Posterior vena cava (tissue), 2 donors: ENCODE measurements around the gene TLR6. TPM values are rescaled to one million over a fixed set of nuclear protein-coding genes. Genes with fewer than 3 reads are reported as not detected.

ENCODE experiments used
- DNase-seq: peaks from one replicate; pipeline ENCODE4 v3.0.0-alpha.2; 2020; ENCODE audit warnings: low spot score
- intact Hi-C, 2 donors: fragments of 100-400 bp; cut with DNase I; formaldehyde crosslinking; loops; one replicate each; pipeline versions ENCODE4 v1.14.1 to v1.14.2; 2022 to 2023
- long read RNA-seq, 2 donors: library from polyadenylated mRNA; unstranded; transcript quantifications; one replicate each; pipeline ENCODE4 v2.0.0, GENCODE V29; 2020 to 2021
- total RNA-seq, 2 donors: library from RNA; stranded (reverse); fragmentation: NEBNext Ultra II Directional; extraction: Animal tissue kit (Norgen Biotek cat#: 25700); gene quantifications; one replicate each; pipeline ENCODE4 v1.2.1, GENCODE V29; 2021
- donor health status: DM: yes; HTN: yes; CAD: no.
- donor health status: DM: yes; HTN: yes; CAD: no.

TLR6 gene
- total RNA-seq: 1 to 10 TPM; 4.9 to 6.0 TPM
- long read RNA-seq, donor 1, partial matches to known transcripts: 0 of 1 reads
- long read RNA-seq, donor 1, other reads (novel, unspliced or antisense): 1 of 1 reads
- long read RNA-seq, donor 2, partial matches to known transcripts: 0 of 1 reads
- long read RNA-seq, donor 2, other reads (novel, unspliced or antisense): 1 of 1 reads

GRCh38 chr4:38856524-38857337 is at the start of gene TLR6:
Gene TLR6, minus strand, starts transcription at chr4:38856817. Its CDS starts 27,344 bp downstream, at chr4:38829473.
- intact Hi-C loops: no loop called here

GRCh38 chr4:38905652-38906385 is 49.2 kb upstream of the TLR6 start:
- intact Hi-C loops: loop anchor here in 1 of 2 donors (10.0 kb wide), 1 partner anchor 229 kb away; no protein-coding TSS in a partner anchor
- DNase-seq: no peak

More at GRCh38 chr4:38856524-38857337, at the start of gene TLR6:
- no peak for DNase-seq

GRCh38 chr4:38904682-38905081 is 48.1 kb upstream of the TLR6 start:
- intact Hi-C loops: loop anchor here in 1 of 2 donors (10.0 kb wide), 1 partner anchor 230 kb away; no protein-coding TSS in a partner anchor
- no peak for DNase-seq

- intact Hi-C loops: loop anchor here in 1 of 2 donors (10.0 kb wide), 1 partner anchor 231 kb away; no protein-coding TSS in a partner anchor
- no peak for DNase-seq
These were observed 47.6 kb upstream of the TLR6 start for GRCh38 chr4:38904090-38904666.

GRCh38 chr4:38902695-38903094 is 46.1 kb upstream of the TLR6 start:
- intact Hi-C loops: loop anchor here in 1 of 2 donors (10.0 kb wide), 1 partner anchor 232 kb away; no protein-coding TSS in a partner anchor
- no peak for DNase-seq

- DNase-seq: no peak
- intact Hi-C loops: loop anchor here in 1 of 2 donors (10.0 kb wide), 1 partner anchor 233 kb away; no protein-coding TSS in a partner anchor
These were observed 45.6 kb upstream of the TLR6 start for GRCh38 chr4:38902221-38902620.

- intact Hi-C loops: no loop called here
- DNase-seq: no peak
These were observed 41.6 kb upstream of the TLR6 start for GRCh38 chr4:38898245-38898644.

GRCh38 chr4:38896940-38897339 is 40.3 kb upstream of the TLR6 start:
- intact Hi-C loops: no loop called here
- DNase-seq: no peak

- intact Hi-C loops: no loop called here
- DNase-seq: no peak
These were observed 37.8 kb upstream of the TLR6 start for GRCh38 chr4:38894322-38894982.

- no peak for DNase-seq
- intact Hi-C loops: no loop called here
These were observed 34.7 kb upstream of the TLR6 start for GRCh38 chr4:38891051-38891983.

- no peak for DNase-seq
- intact Hi-C loops: no loop called here
These were observed 32.5 kb upstream of the TLR6 start for GRCh38 chr4:38889143-38889542.

- intact Hi-C loops: no loop called here
These were observed 27.6 kb upstream of the TLR6 start for GRCh38 chr4:38884254-38884653.

GRCh38 chr4:38876636-38877035 is 20.0 kb upstream of the TLR6 start:
- DNase-seq: no peak
- intact Hi-C loops: no loop called here

More at GRCh38 chr4:38884254-38884653, 27.6 kb upstream of the TLR6 start:
- no peak for DNase-seq

GRCh38 chr4:38873290-38873944 is 16.8 kb upstream of the TLR6 start:
- DNase-seq: no peak
- intact Hi-C loops: no loop called here

GRCh38 chr4:38872620-38873019 is 16.0 kb upstream of the TLR6 start:
- DNase-seq: no peak
- intact Hi-C loops: no loop called here

GRCh38 chr4:38871593-38871992 is 15.0 kb upstream of the TLR6 start:
- intact Hi-C loops: no loop called here
- DNase-seq: no peak

- DNase-seq: no peak
- intact Hi-C loops: no loop called here
These were observed 13.6 kb upstream of the TLR6 start for GRCh38 chr4:38870098-38870808.
